OCI-LY1 (cell line): ENCODE measurements around the gene LMF1.

Source experiments
- H2AFZ ChIP-seq: fragments of 200-600 bp; sonication (generic), shearing (Covaris generic); 2 replicates; pipeline ENCODE4 v1.6.0; 2014; ENCODE audit warnings: antibody characterized with exemption, mild to moderate bottlenecking, low read length
- H3F3A ChIP-seq: fragments of 200-600 bp; sonication (generic), shearing (Covaris generic); 2 replicates; pipeline ENCODE4 v1.6.0; 2014; ENCODE audit warnings: mild to moderate bottlenecking, antibody characterized with exemption, low read length, moderate library complexity; ENCODE audit not compliant: insufficient read depth
- H3K27ac ChIP-seq: fragments of 200-600 bp; sonication (generic); 2 replicates; pipeline ENCODE4 v1.5.1; 2014; ENCODE audit warnings: low read length, mixed run types, mild to moderate bottlenecking, low read depth; ENCODE audit not compliant: poor library complexity, severe bottlenecking
- H3K27me3 ChIP-seq: fragments of 200-600 bp; sonication (generic); 2 replicates; pipeline ENCODE4 v1.6.0; 2014; ENCODE audit warnings: antibody characterized with exemption, mild to moderate bottlenecking, low read length, moderate library complexity; ENCODE audit not compliant: insufficient read depth
- H3K36me3 ChIP-seq: fragments of 200-600 bp; sonication (generic); 2 replicates; pipeline ENCODE4 v1.6.1; 2014; ENCODE audit warnings: mild to moderate bottlenecking, antibody characterized with exemption, low read length, moderate library complexity, mixed read lengths; ENCODE audit not compliant: insufficient read depth
- H3K4me1 ChIP-seq: fragments of 200-600 bp; sonication (generic); 2 replicates; pipeline ENCODE4 v1.5.1; 2014; ENCODE audit warnings: mild to moderate bottlenecking, low read length, moderate library complexity; ENCODE audit not compliant: insufficient read depth, severe bottlenecking
- H3K4me2 ChIP-seq: fragments of 200-600 bp; sonication (generic), shearing (Covaris generic); 2 replicates; pipeline ENCODE4 v1.6.1; 2014; ENCODE audit warnings: low read length
- H3K4me3 ChIP-seq: fragments of 200-600 bp; sonication (generic); 2 replicates; pipeline ENCODE4 v1.5.1; 2014; ENCODE audit warnings: low read length, low read depth, mild to moderate bottlenecking, mixed read lengths; ENCODE audit not compliant: poor library complexity, severe bottlenecking
- H3K79me2 ChIP-seq: fragments of 200-600 bp; shearing (Covaris generic); 2 replicates; pipeline ENCODE4 v1.6.1; 2016; ENCODE audit warnings: mixed run types, low read length, mixed read lengths; ENCODE audit not compliant: insufficient read depth
- H3K9ac ChIP-seq: fragments of 200-600 bp; sonication (generic), shearing (Covaris generic); 2 replicates; pipeline ENCODE4 v1.6.1; 2014; ENCODE audit warnings: mild to moderate bottlenecking, low read length, mixed read lengths
- H3K9me2 ChIP-seq: fragments of 200-600 bp; sonication (generic), shearing (Covaris generic); 2 replicates; pipeline ENCODE4 v1.6.1; 2014; ENCODE audit warnings: low read depth, mild to moderate bottlenecking, low read length, mixed read lengths
- H3K9me3 ChIP-seq: fragments of 200-600 bp; shearing (Covaris generic); 2 replicates; pipeline ENCODE4 v1.6.1; 2014; ENCODE audit warnings: low read length, mixed read lengths
- H4K20me1 ChIP-seq: fragments of 200-600 bp; sonication (generic), shearing (Covaris generic); 2 replicates; pipeline ENCODE4 v1.6.0; 2016; ENCODE audit warnings: mild to moderate bottlenecking, low read length; ENCODE audit not compliant: insufficient read depth
- EZH2 ChIP-seq: fragments of 200-600 bp; sonication (generic), shearing (Covaris generic); IDR thresholded peaks from 2 replicates; pipeline ENCODE4 v1.8.0; 2017; ENCODE audit warnings: borderline replicate concordance, mixed run types, mild to moderate bottlenecking, antibody characterized with exemption, low read length, moderate library complexity, mixed read lengths
- TF ChIP-seq, protein P1 (sequence below): fragments of 200-600 bp; sonication (generic), shearing (Covaris generic); IDR thresholded peaks from 2 replicates; pipeline ENCODE4 v1.5.1; 2017; ENCODE audit warnings: mild to moderate bottlenecking, antibody characterized with exemption, low read length, moderate library complexity, mixed read lengths

Gene LMF1

DNA sequence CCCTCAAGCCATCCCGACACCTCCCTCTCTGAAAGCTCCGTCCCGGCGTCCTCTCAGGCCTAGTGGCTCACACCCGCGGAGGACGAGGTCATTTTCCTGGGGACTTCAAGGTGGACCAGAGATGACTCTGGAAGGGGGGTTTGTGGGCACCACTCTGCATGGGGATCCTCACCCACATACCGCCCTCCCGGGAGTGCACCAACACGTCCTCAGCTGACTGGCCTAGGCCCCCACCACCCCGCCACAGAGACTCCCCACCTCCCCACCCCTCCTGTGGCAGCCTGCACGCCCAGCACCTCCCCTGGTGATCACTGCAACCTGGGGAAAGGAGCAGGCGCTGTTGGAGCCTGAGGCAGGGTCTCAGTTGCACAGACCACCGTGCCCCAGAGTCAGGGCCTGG is 8.4 kb upstream of the LMF1 start:
- Histone ChIP-seq H3K9me3 (no peaks in the 10 kb centered on the region), H3K4me2 (no peak overlapping the region), H4K20me1 (no peaks in the 10 kb centered on the region), H3K4me1 (peaks cover 5% of the 10 kb centered on the region), H3K79me2 (no peaks in the 10 kb centered on the region), H3K9me2 (no peaks in the 10 kb centered on the region), H2AFZ (no peak overlapping the region), H3K4me3 (no peak overlapping the region), H3K36me3 (no peaks in the 10 kb centered on the region), H3K9ac (no peak overlapping the region), H3F3A (no peaks in the 10 kb centered on the region), H3K27me3 (0 out of 2 replicates have a peak, but pooled peaks cover 4% of the 10 kb centered on the region), H3K27ac (no peak overlapping the region)
- no peak for TF ChIP-seq EZH2
- TF ChIP-seq, protein P1, sequence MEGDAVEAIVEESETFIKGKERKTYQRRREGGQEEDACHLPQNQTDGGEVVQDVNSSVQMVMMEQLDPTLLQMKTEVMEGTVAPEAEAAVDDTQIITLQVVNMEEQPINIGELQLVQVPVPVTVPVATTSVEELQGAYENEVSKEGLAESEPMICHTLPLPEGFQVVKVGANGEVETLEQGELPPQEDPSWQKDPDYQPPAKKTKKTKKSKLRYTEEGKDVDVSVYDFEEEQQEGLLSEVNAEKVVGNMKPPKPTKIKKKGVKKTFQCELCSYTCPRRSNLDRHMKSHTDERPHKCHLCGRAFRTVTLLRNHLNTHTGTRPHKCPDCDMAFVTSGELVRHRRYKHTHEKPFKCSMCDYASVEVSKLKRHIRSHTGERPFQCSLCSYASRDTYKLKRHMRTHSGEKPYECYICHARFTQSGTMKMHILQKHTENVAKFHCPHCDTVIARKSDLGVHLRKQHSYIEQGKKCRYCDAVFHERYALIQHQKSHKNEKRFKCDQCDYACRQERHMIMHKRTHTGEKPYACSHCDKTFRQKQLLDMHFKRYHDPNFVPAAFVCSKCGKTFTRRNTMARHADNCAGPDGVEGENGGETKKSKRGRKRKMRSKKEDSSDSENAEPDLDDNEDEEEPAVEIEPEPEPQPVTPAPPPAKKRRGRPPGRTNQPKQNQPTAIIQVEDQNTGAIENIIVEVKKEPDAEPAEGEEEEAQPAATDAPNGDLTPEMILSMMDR: no peak

DNA sequence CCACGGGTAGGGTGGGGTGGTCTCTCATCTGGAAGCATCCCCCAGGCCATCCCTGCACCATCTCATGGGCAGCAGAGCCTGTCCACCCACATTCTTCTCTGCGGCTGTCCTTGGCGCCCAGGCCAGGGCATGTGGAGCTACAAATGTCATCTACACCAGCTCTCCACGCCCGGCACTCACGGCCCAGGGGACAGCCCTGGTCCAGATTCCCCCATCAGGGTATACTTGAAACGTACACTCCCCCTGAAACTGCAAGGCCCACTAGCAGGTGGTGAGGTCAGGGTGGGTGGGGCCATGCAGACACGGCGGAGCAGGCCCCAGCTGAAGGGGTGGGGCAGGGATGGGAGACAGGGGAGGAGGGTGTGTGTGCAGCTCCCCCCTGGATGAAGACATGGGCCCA is 7.6 kb upstream of the LMF1 start:
- Histone ChIP-seq H3K27ac (no peak overlapping the region), H3K9me3 (no peaks in the 10 kb centered on the region), H3K27me3 (0 out of 2 replicates have a peak, but pooled peaks cover 4% of the 10 kb centered on the region), H3K9ac (no peak overlapping the region), H2AFZ (no peak overlapping the region), H3K4me3 (no peak overlapping the region), H3F3A (no peaks in the 10 kb centered on the region), H3K36me3 (no peaks in the 10 kb centered on the region), H4K20me1 (no peaks in the 10 kb centered on the region), H3K79me2 (no peaks in the 10 kb centered on the region), H3K4me2 (no peak overlapping the region), H3K9me2 (no peaks in the 10 kb centered on the region), H3K4me1 (peaks cover 12% of the 10 kb centered on the region)
- TF ChIP-seq EZH2: no peak
- TF ChIP-seq, protein P1: no peak

DNA sequence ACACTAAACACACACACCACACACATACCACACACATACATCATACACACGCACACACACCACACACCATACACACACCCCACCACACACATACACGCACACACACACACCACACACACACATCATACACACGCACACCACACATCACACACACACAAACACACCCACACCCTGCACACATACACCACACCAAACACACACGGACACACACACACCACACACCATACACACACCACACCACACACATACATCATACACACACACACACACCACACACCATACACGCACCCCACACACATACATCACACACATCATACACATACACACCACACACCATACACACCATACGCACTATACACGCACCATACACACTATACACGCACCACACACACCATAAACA is 7.1 kb upstream of the LMF1 start:
- H2AFZ ChIP-seq: no peak overlapping the region
- no peaks in the 10 kb centered on the region for H4K20me1 ChIP-seq
- no peaks in the 10 kb centered on the region for H3K9me3 ChIP-seq
- TF ChIP-seq EZH2: no peak
- TF ChIP-seq, protein P1: no peak
- no peak overlapping the region for H3K9ac ChIP-seq
- H3K36me3 ChIP-seq: no peaks in the 10 kb centered on the region
- peaks cover 13% of the 10 kb centered on the region for H3K4me1 ChIP-seq
- H3K4me2 ChIP-seq: no peak overlapping the region
- H3K9me2 ChIP-seq: no peaks in the 10 kb centered on the region
- no peak overlapping the region for H3K27ac ChIP-seq
- no peak overlapping the region for H3K4me3 ChIP-seq
- 0 out of 2 replicates have a peak, but pooled peaks cover 4% of the 10 kb centered on the region for H3K27me3 ChIP-seq
- no peaks in the 10 kb centered on the region for H3K79me2 ChIP-seq
- no peaks in the 10 kb centered on the region for H3F3A ChIP-seq
